ENCODE data around the gene RSBN1. TPM values are rescaled to one million over a fixed set of nuclear protein-coding genes. Genes with fewer than 3 reads are reported as not detected.

The RSBN1 gene
- total RNA-seq, 1 donor from 2014 or later: 14.5 TPM

GRCh38 chr1:113813218-113813617, 942 bp upstream of the RSBN1 start:
- DNase-seq (ENCODE audit: low spot score): no peak

GRCh38 chr1:113812661-113813135, 422 bp upstream of the RSBN1 start:
- DNase-seq (ENCODE audit: low spot score): no peak

- DNase-seq (ENCODE audit: low spot score): no peak
These were observed 954 bp downstream of the RSBN1 start for GRCh38 chr1:113811156-113811887.

- DNase-seq (ENCODE audit: low spot score): no peak
These were observed 2.3 kb downstream of the RSBN1 start for GRCh38 chr1:113809670-113810602.

- no peak for DNase-seq (ENCODE audit: low spot score)
These were observed 3.7 kb downstream of the RSBN1 start for GRCh38 chr1:113808450-113809195.

- no peak for DNase-seq (ENCODE audit: low spot score)
These were observed 6.6 kb downstream of the RSBN1 start for GRCh38 chr1:113805639-113806038.

GRCh38 chr1:113805256-113805531, 7.1 kb downstream of the RSBN1 start:
- no peak for DNase-seq (ENCODE audit: low spot score)

- DNase-seq (ENCODE audit: low spot score): no peak
These were observed 7.6 kb downstream of the RSBN1 start for GRCh38 chr1:113804421-113805255.

GRCh38 chr1:113802367-113803007, 9.8 kb downstream of the RSBN1 start:
- DNase-seq (ENCODE audit: low spot score): no peak

GRCh38 chr1:113800487-113800886, 11.8 kb downstream of the RSBN1 start:
- no peak for DNase-seq (ENCODE audit: low spot score)

- no peak for DNase-seq (ENCODE audit: low spot score)
These were observed 14.8 kb downstream of the RSBN1 start for GRCh38 chr1:113797472-113797871.

- DNase-seq (ENCODE audit: low spot score): no peak
These were observed 18.1 kb downstream of the RSBN1 start for GRCh38 chr1:113793878-113794834.

- no peak for DNase-seq (ENCODE audit: low spot score)
These were observed 19.3 kb downstream of the RSBN1 start for GRCh38 chr1:113792986-113793385.

- DNase-seq (ENCODE audit: low spot score): no peak
These were observed 19.8 kb downstream of the RSBN1 start for GRCh38 chr1:113792471-113792870.

- DNase-seq (ENCODE audit: low spot score): no peak
These were observed 23.5 kb downstream of the RSBN1 start for GRCh38 chr1:113788802-113789201.

- DNase-seq (ENCODE audit: low spot score): no peak
These were observed 24.6 kb downstream of the RSBN1 start for GRCh38 chr1:113787663-113788062.

GRCh38 chr1:113786069-113786468, 26.2 kb downstream of the RSBN1 start:
- DNase-seq (ENCODE audit: low spot score): no peak

GRCh38 chr1:113784104-113784779, 28.0 kb downstream of the RSBN1 start:
- DNase-seq (ENCODE audit: low spot score): no peak

Measured in mesenteric fat pad (tissue), 1 donor.